ENCODE measurements around the gene ATP6V1B1.
"Not testable (repeated sequence)": the region's sequence is repeated elsewhere in the genome, so short reads cannot be mapped to it uniquely, and the experiment has no call there.

Gene ATP6V1B1

DNA sequence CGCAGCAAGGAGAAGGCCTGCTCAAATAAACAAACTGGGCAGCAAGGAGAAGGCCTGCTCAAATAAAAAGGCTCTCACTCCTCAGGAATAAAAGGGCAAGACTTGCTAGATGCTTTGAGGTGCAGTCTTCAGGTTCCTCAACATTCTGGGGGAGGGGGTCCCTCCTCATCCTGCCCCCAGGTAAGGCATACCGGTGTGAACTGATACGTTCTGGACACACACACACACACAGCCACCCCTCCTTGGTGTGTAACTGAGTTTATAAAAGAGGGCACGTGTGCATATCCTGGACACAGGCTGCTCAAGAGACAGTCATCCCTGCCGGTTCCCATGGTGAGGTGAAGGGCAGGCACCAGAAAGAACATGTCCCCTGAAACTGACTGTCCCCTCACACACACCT is 54.5 kb downstream of the ATP6V1B1 start:
- DNase-seq (ENCODE audit: low spot score), result no peak

GRCh38 chr2:70991142-70991541 is 55.4 kb downstream of the ATP6V1B1 start:
- DNase-seq (ENCODE audit: low spot score), result no peak

GRCh38 chr2:70991742-70992141 is 56.0 kb downstream of the ATP6V1B1 start:
- no peak for DNase-seq (ENCODE audit: low spot score)

DNA sequence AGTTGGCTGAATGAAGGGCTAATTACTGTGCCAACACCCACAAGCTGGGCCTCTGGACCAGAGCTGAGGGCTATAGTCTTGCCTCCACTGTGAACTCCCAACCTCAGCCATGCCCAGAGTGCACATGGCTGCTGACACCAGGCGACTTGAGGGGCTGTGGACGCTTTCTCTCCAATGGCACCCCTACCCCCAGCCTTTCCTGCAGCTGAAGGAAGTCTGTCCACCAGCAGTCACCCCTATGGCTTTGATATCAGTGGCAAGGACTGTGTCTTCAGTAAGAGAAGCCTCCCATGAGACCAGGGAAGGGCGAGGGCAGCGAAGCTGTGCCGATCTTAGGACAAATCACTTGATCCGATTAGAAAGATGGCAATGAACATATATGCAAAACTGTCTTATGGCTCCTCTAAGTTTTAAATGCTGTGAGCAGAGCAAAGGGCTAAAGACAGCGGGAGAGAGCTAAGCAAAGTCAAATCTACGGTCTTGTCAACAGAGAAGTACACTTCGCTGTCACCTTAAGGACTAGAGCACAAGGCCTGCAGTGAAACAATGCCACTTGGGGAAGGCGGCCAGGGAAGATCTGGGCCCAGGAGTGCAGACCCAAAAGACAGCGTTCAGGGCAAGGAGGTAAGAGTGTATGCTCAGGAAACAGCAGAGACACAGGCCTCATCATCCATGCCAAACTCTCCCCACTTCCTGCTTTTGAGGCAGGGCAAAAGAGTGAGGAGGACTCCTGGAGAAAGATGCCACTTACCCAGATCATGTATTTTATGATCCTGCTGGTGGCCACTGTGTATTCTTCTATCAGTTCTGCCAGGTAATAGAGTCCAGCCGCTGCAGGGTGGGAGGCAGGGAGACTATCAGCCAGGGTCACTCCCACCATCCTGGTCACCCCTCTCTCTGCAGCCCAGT is 57.5 kb downstream of the ATP6V1B1 start:
- no peak for DNase-seq (ENCODE audit: low spot score)

- DNase-seq (ENCODE audit: low spot score), result peak; percentile 55
Measured at GRCh38 chr2:70994009-70994698, 58.5 kb downstream of the ATP6V1B1 start.

DNA sequence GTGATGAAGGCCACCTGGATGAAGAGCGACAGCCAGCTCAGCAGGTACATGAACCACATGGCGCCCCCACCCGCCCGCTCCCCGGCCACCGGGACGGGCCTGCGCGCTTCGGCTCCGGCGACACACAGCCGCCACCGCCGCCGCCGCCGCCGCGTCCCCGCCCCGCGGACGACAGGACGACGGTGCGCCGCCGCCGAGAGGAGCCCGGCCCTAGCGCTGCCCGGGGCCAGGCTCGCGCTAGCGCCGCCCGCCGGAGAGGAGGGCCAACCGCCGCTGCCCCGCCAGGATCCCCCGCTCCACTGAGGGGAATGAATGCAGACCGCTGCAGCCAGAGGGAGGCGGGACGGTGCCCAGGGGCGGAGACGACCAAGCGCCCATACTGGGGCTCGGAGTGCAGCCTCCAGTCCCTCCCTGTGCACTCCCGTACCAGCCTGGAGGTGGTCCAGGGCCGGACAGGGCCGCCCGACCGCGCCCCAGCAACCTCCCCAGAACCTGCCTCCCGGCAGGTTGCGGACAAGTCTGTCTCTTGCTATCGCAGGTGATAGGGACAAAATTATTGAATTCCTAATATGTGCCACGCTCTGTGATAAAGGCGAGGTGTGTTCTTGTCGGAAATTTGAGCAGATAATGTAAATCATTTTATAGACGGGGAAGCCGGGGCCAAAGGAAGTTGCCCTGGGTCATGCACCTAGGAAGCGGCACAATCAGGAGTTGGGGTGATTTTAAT is 59.2 kb downstream of the ATP6V1B1 start, which contains the start of gene TEX261:
Gene TEX261 (minus strand): TSS at position 175 of the 727 bp plus-strand sequence. CDS start 116 bp downstream, at position 59.
- peak; percentile 88 for DNase-seq (ENCODE audit: low spot score)

- peak; percentile 61 for DNase-seq (ENCODE audit: low spot score)
Measured at GRCh38 chr2:70995426-70995729, 59.7 kb downstream of the ATP6V1B1 start.

- DNase-seq (ENCODE audit: low spot score), result not testable (repeated sequence)
Measured at GRCh38 chr2:70998885-70999284, 63.2 kb downstream of the ATP6V1B1 start.

DNA sequence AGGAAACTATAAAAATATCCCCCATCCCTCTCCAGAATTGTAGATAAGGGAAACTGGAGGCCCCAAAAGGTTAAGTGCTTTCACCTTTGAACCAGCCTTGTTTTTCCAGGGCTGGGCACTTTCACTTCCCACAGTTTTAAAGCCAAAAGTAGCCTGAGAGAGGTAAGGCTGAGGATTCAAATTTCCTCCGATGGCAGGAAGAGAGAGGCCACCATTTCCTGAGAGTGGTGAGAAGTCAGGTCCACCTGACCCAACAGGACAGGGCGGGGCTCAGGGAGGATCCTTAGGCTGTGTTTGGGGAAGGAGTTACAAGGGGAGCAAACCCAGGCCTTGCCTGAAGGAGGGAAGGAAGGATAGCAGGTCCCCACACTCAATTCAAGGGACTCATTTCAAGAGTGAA is 63.7 kb downstream of the ATP6V1B1 start:
- no peak for DNase-seq (ENCODE audit: low spot score)

- not testable (repeated sequence) for DNase-seq (ENCODE audit: low spot score)
Measured at GRCh38 chr2:70999931-71000330, 64.2 kb downstream of the ATP6V1B1 start.

- DNase-seq (ENCODE audit: low spot score), result peak; percentile 80
Measured at GRCh38 chr2:71000780-71001591, 65.3 kb downstream of the ATP6V1B1 start.

DNA sequence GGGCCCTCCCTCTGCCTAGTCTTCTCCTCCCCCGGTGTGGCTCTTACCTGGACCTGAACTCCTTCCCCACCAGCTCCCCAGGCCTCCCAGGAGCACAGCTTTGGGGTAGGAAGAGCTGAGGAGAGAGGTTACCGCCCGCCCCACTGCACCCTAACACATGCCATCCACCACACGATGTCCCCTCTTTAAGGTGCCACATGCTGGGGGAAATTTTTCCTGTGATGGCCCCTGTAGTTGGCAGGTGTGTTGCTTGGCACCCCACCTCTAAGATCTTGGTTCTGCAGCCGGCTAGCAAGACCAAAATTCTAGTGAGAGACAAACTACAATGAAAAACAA is 65.9 kb downstream of the ATP6V1B1 start:
- no peak for DNase-seq (ENCODE audit: low spot score)

DNA sequence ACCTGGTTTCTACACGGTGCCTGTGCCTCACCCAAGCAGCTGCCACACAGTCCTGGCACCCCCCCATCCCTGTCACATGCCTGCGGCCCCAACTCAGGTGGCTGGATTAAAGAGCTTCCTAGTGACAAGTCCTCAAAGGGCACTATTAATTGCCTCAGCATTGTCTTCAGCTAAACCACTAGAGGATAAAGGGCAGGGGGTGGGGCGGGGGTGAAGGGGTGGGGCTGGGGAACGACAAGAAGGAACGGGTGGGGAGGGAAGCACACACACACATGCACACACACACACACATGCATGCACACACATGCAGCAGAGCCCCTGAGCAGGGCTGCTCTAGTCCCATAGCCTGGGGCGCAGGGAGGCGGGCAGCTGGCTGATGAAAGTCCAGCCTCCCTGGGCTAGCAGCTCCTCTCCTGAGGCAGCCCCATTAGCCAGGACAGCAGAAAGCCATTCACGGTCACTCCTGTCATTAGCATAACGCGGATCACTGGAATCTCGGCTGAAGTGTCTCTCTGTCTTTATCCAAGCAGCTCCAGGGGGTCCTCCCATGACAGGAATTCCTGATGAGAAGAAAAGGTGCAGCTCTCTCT is 66.4 kb downstream of the ATP6V1B1 start:
- no peak for DNase-seq (ENCODE audit: low spot score)

- DNase-seq (ENCODE audit: low spot score), result no peak
Measured at GRCh38 chr2:71003396-71003795, 67.7 kb downstream of the ATP6V1B1 start.

- no peak for DNase-seq (ENCODE audit: low spot score)
Measured at GRCh38 chr2:71003966-71004755, 68.5 kb downstream of the ATP6V1B1 start.

DNA sequence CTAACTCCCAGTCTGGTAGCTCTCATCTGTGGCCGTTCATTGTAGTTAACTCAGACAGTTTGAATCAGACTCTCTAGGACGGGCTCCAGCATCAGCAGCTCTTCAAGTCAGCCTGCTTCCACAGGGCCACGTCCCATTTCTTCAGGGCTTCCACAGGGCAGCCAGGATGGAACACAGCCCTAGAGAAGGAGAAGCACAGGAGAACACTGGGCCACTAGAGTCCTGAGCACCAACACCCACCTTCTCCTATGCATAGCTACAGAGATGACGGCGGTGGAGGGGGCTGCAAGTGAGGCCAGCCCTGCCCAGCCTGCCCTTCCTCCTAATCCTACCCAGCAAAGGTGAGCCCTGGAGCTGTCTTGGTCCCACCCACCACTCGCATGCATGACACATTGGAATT is 69.2 kb downstream of the ATP6V1B1 start:
- DNase-seq (ENCODE audit: low spot score), result no peak

GRCh38 chr2:71005271-71006202 is 69.8 kb downstream of the ATP6V1B1 start:
- no peak for DNase-seq (ENCODE audit: low spot score)

GRCh38 chr2:71006323-71006722 is 70.6 kb downstream of the ATP6V1B1 start:
- no peak for DNase-seq (ENCODE audit: low spot score)

- DNase-seq (ENCODE audit: low spot score), result no peak
Measured at GRCh38 chr2:71006955-71007799, 71.5 kb downstream of the ATP6V1B1 start.

All from RKO (cell line).